GM12874 (cell line): Measurements from ENCODE around the gene CDHR3.

Experiments
- CTCF ChIP-seq: IDR thresholded peaks from 2 replicates; pipeline ENCODE4 v1.5.1; 2011; ENCODE audit warnings: low read depth, mild to moderate bottlenecking, control low read depth, low read length, moderate library complexity; ENCODE audit not compliant: insufficient read depth

CDHR3 gene

GRCh38 chr7:106058928-106059324 is 95.9 kb downstream of the CDHR3 start:
- TF ChIP-seq CTCF: no peak

DNA sequence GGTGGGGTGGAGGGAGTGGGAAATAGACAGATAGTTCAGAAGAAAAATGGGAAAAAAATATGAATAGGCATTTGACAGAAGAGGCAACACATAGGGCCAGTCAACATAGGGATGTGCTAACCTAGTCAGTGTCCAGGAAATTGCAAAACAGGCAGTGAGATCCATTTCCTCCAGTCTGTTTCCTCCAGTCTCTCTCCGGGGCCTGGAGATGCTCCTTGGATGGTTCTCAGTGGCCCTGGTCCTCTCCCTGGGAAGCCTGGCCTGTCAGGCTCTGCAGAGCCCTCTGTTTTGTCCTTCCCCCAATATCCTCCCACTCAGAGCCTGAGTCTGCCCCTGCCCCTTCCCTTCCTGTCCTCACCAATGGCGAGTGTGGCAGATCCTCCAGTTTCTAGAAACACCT is 96.5 kb downstream of the CDHR3 start:
- no peak for TF ChIP-seq CTCF

DNA sequence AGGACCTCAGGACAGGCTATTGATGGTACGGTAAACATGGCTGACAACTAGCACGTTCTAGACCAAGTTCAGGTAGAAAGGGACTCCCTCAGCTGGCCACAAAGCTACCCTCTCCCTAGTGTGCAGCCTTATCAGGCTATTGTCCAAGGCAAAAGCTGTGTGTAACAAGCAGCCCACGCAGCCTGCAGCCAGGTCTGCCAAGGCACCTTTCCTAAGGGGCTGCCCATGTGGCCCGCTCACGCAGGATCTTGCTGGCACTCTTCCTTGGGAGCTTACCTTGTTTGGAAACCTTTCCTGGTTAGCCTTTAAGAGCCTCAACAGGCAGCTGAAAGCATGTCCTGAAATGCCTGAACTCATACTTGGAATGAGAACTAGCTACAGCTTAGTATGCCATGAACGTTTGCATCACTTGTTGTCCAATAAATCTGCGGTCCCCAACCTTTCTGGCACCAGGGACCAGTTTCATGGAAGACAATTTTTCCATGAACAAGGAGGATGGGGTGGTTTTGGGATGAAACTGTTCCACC is 97.4 kb downstream of the CDHR3 start:
- no peak for TF ChIP-seq CTCF

- TF ChIP-seq CTCF: no peak
Observed at GRCh38 chr7:106061301-106061979, 98.4 kb downstream of the CDHR3 start.

DNA sequence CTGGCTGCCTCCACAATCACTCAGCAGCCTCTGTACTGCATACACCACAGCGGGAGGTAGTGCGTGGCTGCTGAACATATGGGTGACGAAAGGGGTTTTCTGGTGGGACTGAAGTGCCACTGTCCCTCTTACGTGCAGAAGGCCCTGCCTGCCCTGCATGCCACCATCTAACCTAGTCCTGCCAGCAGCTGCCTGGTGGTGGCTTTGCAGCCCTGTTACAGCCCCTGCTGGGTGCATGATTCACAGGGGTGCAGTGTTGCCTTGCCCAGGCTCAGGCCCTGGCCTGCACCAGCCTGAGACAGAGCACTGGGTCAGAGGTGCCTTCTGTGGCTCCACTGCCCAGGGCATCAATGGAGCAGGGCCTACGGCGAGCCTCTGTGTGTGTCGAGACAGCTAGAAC is 98.9 kb downstream of the CDHR3 start:
- no peak for TF ChIP-seq CTCF

GRCh38 chr7:106062521-106062931 is 99.5 kb downstream of the CDHR3 start:
- no peak for TF ChIP-seq CTCF

DNA sequence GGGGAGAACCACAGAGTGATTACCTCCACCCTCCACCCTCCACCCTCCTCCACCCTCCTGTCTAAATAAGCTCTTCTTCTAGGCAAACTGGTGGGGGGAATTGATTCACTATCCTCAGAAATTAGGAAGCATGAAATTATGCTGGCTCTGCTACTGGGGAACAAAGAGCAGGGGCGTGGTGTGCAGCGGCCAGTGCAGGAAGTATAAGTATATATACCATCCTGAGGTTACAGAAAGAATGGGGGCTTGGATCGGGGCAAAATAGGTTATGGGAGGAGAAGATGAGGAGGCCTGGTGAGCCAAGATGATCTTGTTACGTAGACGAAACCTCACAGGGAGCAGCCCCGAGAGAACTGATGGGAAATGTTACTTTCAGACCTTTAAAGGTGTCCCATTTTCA is 100.0 kb downstream of the CDHR3 start:
- TF ChIP-seq CTCF: no peak
